K562 (cell line): ENCODE results near the gene FARSB. TPM values are rescaled to one million over a fixed set of nuclear protein-coding genes. Genes with fewer than 3 reads are reported as not detected.

Source experiments
- ATAC-seq: fragments of 200-7000 bp; cut with Tn5 transposase; 3 replicates; pipeline ENCODE4 v1.9.1; 2020; ENCODE audit warnings: moderate library complexity
- BruUV-seq: library from RNA; stranded (reverse); fragments of 400-500 nt; replicated peaks from 2 replicates; lab custom pipeline; 2021; lab: Mats Ljungman, UMichigan
- CTCF ChIA-PET: fragments of 300-600 bp; formaldehyde crosslinking; extraction: SDS; loops from one replicate; lab custom pipeline; 2021; ENCODE audit warnings: low intra/inter-chr PET ratio; lab: Yijun Ruan, JAX
- POLR2A ChIA-PET: fragments of 300-600, 350-650 bp; sonication (Branson Sonifier 250); formaldehyde crosslinking; extraction: SDS; loops from one replicate; lab custom pipeline; 2021; ENCODE audit warnings: antibody characterized with exemption, inconsistent platforms; lab: Yijun Ruan, JAX
- DNase-seq, 4 experiments: peaks; one replicate each; pipeline versions ENCODE4 v3.0.0 to v3.0.0-alpha.2; 2011 to 2018; ENCODE audit warnings: low spot score in 3 of 4, mixed read lengths in 3 of 4; ENCODE audit errors: extremely low read depth in 1 of 4
- FAIRE-seq: peaks from 2 replicates; lab custom pipeline; 2011; peaks lifted over from hg19 to GRCh38; lab: Jason Lieb, UNC
- H2AFZ ChIP-seq: 2 replicates; pipeline ENCODE4 v1.6.0; 2011; ENCODE audit warnings: low read depth, low read length, control low read depth, inconsistent platforms
- H3K27ac ChIP-seq: fragments of 200-600 bp; 3 replicates; pipeline ENCODE4 v1.8.0; 2011; ENCODE audit warnings: low read depth, mild to moderate bottlenecking, control low read depth, inconsistent platforms, low read length, moderate library complexity, mixed read lengths; ENCODE audit errors: extremely low read depth
- H3K27me3 ChIP-seq, 2 experiments: fragments of 300-600 bp in 1 of 2; 2 replicates in 1 of 2; 3 replicates in 1 of 2; pipeline versions ENCODE4 v1.6.0 to v1.8.0; 2011; ENCODE audit warnings: inconsistent platforms in 2 of 2, low read length in 2 of 2, mild to moderate bottlenecking in 1 of 2, mixed read lengths in 1 of 2, moderate library complexity in 1 of 2; ENCODE audit not compliant: control insufficient read depth in 2 of 2, insufficient read depth in 2 of 2
- H3K36me3 ChIP-seq: fragments of 300-600 bp; 3 replicates; pipeline ENCODE4 v1.8.0; 2011; ENCODE audit warnings: mild to moderate bottlenecking, low read length, inconsistent platforms; ENCODE audit not compliant: control insufficient read depth, insufficient read depth
- H3K4me1 ChIP-seq, 2 experiments: fragments of 200-600 bp in 1 of 2; replicated peaks in 1 of 2; 2 replicates in 1 of 2; 3 replicates in 1 of 2; pipeline versions ENCODE4 v1.5.1 to v1.8.0; 2011; ENCODE audit warnings: inconsistent platforms in 2 of 2, low read length in 2 of 2, mild to moderate bottlenecking in 1 of 2, mixed read lengths in 1 of 2, moderate library complexity in 1 of 2; ENCODE audit not compliant: control insufficient read depth in 2 of 2, insufficient read depth in 2 of 2
- H3K4me2 ChIP-seq: 2 replicates; pipeline ENCODE4 v1.6.1; 2011; ENCODE audit warnings: low read length, control low read depth, inconsistent platforms, mixed read lengths; ENCODE audit not compliant: insufficient read depth
- H3K4me3 ChIP-seq: fragments of 200-600 bp; sonication (generic), shearing (Covaris generic); 2 replicates; pipeline ENCODE4 v1.5.1; 2016; ENCODE audit warnings: control low read depth, inconsistent platforms
- H3K79me2 ChIP-seq: fragments of 200-600 bp; 3 replicates; pipeline ENCODE4 v1.8.0; 2011; ENCODE audit warnings: low read length, inconsistent platforms; ENCODE audit not compliant: control insufficient read depth, insufficient read depth
- H3K9ac ChIP-seq, 2 experiments: 2 replicates each; pipeline versions ENCODE4 v1.6.0 to v1.6.1; 2011; ENCODE audit warnings: low read depth in 2 of 2, low read length in 2 of 2, control low read depth in 1 of 2, inconsistent platforms in 1 of 2, mild to moderate bottlenecking in 1 of 2, mixed read lengths in 1 of 2; ENCODE audit not compliant: insufficient read depth in 1 of 2
- H3K9me1 ChIP-seq: one replicate; pipeline ENCODE4 v1.6.0; 2011; ENCODE audit warnings: inconsistent platforms, mild to moderate bottlenecking, low read length, moderate library complexity; ENCODE audit not compliant: control insufficient read depth, insufficient read depth
- H3K9me3 ChIP-seq: replicated peaks from 2 replicates; pipeline ENCODE4 v1.5.1; 2011; ENCODE audit warnings: low read depth, low read length, inconsistent platforms; ENCODE audit not compliant: control insufficient read depth, insufficient read depth
- H4K20me1 ChIP-seq: replicated peaks from 2 replicates; pipeline ENCODE4 v1.6.1; 2011; ENCODE audit warnings: low read length, inconsistent platforms, mixed read lengths; ENCODE audit not compliant: control insufficient read depth, insufficient read depth
- EGR1 ChIP-seq: fragments of 450-650 bp; conservative IDR thresholded peaks from 2 replicates; pipeline ENCODE4 v1.6.1; 2017; ENCODE audit warnings: mild to moderate bottlenecking
- HDAC1 ChIP-seq, 2 experiments: fragments of 450-650 bp; IDR thresholded peaks; 2 replicates each; pipeline ENCODE4 v1.6.1; 2016 to 2017; ENCODE audit warnings: inconsistent platforms in 1 of 2, mild to moderate bottlenecking in 1 of 2, moderate library complexity in 1 of 2
- KHSRP ChIP-seq: fragments of 450-650 bp; IDR thresholded peaks from 2 replicates; pipeline ENCODE4 v1.6.1; 2017
- L3MBTL2 ChIP-seq: fragments of 450-650 bp; IDR thresholded peaks from 2 replicates; pipeline ENCODE4 v1.6.1; 2016; ENCODE audit warnings: mild to moderate bottlenecking, moderate library complexity
- MEF2D ChIP-seq: conservative IDR thresholded peaks from 2 replicates; pipeline ENCODE4 v1.6.1; 2016; ENCODE audit warnings: low read depth, missing genetic modification characterization, missing compliant biosample characterization
- PTBP1 ChIP-seq: fragments of 200-400 bp; formaldehyde crosslinking; IDR thresholded peaks from 2 replicates; pipeline ENCODE4 v1.6.1; 2017; ENCODE audit warnings: low read depth, low read length
- RBM34 ChIP-seq: fragments of 200-400 bp; formaldehyde crosslinking; IDR thresholded peaks from 2 replicates; pipeline ENCODE4 v1.6.1; 2018; ENCODE audit warnings: low read length, borderline replicate concordance; ENCODE audit not compliant: insufficient read depth
- YBX1 ChIP-seq: fragments of 450-650 bp; IDR thresholded peaks from 2 replicates; pipeline ENCODE4 v1.7.1; 2016; ENCODE audit warnings: mild to moderate bottlenecking
- ZFPM2 ChIP-seq: fragments of 250-450 bp; sonication (Bioruptor Pico); IDR thresholded peaks from 2 replicates; pipeline ENCODE4 v1.5.1; 2022; ENCODE audit warnings: mild to moderate bottlenecking
- ZNF717 ChIP-seq: fragments of 250-450 bp; sonication (Bioruptor Pico); IDR thresholded peaks from 2 replicates; pipeline ENCODE4 v1.5.0; 2021
- WGBS: fragments of 100-300 bp; shearing (Covaris generic); methylation state at CpG from one replicate; pipeline ENCODE4 v1.1.6; 2016; ENCODE audit warnings: low coverage, mixed read lengths; ENCODE audit not compliant: insufficient coverage; ENCODE audit errors: missing lambda C conversion rate; 5-methylcytosine and 5-hydroxymethylcytosine counted together
- in situ Hi-C: fragments of 300-500 bp; cut with MboI; formaldehyde crosslinking; loops from 4 replicates; pipeline ENCODE4 v1.15.0; 2018; ENCODE audit warnings: inconsistent platforms, mixed read lengths
- intact Hi-C: fragments of 100-400 bp; cut with micrococcal nuclease; formaldehyde crosslinking; loops from 2 replicates; pipeline ENCODE4 v1.14.2; 2022
- polyA plus RNA-seq, 8 experiments: library from polyadenylated mRNA; depleted of rRNA in 4 of 8; stranded (reverse) in 5 of 8; unstranded in 3 of 8; fragments of >200 nt; fragmentation: Nextera tagmentation in 2 of 8; fragmentation: Illumina TruSeq in 1 of 8; extraction: Ambion mirVana in 2 of 8; extraction: Trizol in 1 of 8; gene quantifications; 2 replicates each; pipeline versions ENCODE4 v1.2.1 to v1.2.3, GENCODE V29; 2011 to 2014; ENCODE audit warnings: inconsistent platforms in 1 of 8, missing spikeins in 1 of 8
- total RNA-seq, 7 experiments: library from RNA; depleted of rRNA in 6 of 7; stranded (reverse); fragments of >200 nt in 6 of 7; fragmentation: Illumina TruSeq in 2 of 7; extraction: Trizol in 2 of 7; gene quantifications; 2 replicates each; pipeline versions ENCODE4 v1.2.1 to v1.2.3, GENCODE V29; 2011 to 2021; ENCODE audit warnings: low replicate concordance in 1 of 7
- TF ChIP-seq, protein P1 (sequence below): sonication (generic); formaldehyde crosslinking; IDR thresholded peaks from 2 replicates; pipeline ENCODE4 v1.4.0; 2020; ENCODE audit warnings: mild to moderate bottlenecking, missing genetic modification reagents
- TF ChIP-seq, protein P2 (sequence below): sonication (generic); formaldehyde crosslinking; IDR thresholded peaks from 2 replicates; pipeline ENCODE4 v1.8.0; 2022; ENCODE audit warnings: missing genetic modification reagents, mild to moderate bottlenecking, borderline replicate concordance
- TF ChIP-seq, protein P3 (sequence below): fragments of 250-450 bp; sonication (Bioruptor Pico); IDR thresholded peaks from 2 replicates; pipeline ENCODE4 v1.4.0; 2020; ENCODE audit warnings: mild to moderate bottlenecking, moderate library complexity
- TF ChIP-seq, protein P4 (sequence below): sonication (generic); formaldehyde crosslinking; IDR thresholded peaks from 2 replicates; pipeline ENCODE4 v1.8.0; 2022; ENCODE audit warnings: mild to moderate bottlenecking, missing genetic modification reagents
- TF ChIP-seq, protein P5 (sequence below): fragments of 200-800 bp; sonication (Bioruptor generic); IDR thresholded peaks from 2 replicates; pipeline ENCODE4 v1.6.1; 2017; ENCODE audit warnings: missing genetic modification characterization, missing compliant biosample characterization

FARSB gene
- total and polyA plus RNA-seq, 9 of the 15 experiments (the other 6 are each of a cell fraction or from before 2014, with no cell fraction given), result 26.6 to 171 (median 55.7) TPM

DNA sequence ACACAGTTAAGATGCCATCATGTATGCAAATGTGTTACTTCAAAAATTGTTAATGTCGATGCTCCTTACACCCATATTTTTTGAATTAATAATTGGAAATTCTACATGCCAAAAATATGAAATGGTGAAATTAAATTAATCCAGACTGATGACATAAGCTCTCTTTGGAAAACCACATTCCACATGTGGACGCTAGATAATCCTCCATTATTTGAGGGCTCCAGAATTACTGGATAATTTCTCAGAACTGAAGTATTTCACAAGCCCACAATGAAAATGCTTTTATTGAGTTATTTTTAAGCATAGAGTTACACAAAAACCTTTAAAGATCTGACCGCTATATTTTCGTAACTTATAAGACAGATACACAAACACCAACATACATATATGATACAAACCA is 47.8 kb downstream of the FARSB start:
- Histone ChIP-seq H3K4me3 (no peak overlapping the region), H3K27ac (no peak overlapping the region), H3K9ac (no peak overlapping the region), H3K4me1 (no peaks in the 10 kb centered on the region; a peak in 1 of 5 replicates), H3K9me3 (no peaks in the 10 kb centered on the region), H3K79me2 (peaks cover 7% of the 10 kb centered on the region; the same call in 2 of the 3 replicates), H4K20me1 (no peaks in the 10 kb centered on the region), H2AFZ (no peak overlapping the region), H3K36me3 (peaks cover 72% of the 10 kb centered on the region), H3K27me3 (no peaks in the 10 kb centered on the region), H3K4me2 (no peak overlapping the region), H3K9me1 (no peaks in the 10 kb centered on the region)
- ChIA-PET CTCF (no interaction called here), POLR2A (no interaction called here)
- FAIRE-seq, result no peak
- WGBS, result 67% methylated on average over 4 of the region's 4 CpGs
- no peak for DNase-seq
- in situ Hi-C loops (no loop called here), intact Hi-C loops (no loop called here)
- no TSS peak for BruUV-seq
- no peak for ATAC-seq
- TF ChIP-seq PTBP1, result no peak
- TF ChIP-seq, protein P1, sequence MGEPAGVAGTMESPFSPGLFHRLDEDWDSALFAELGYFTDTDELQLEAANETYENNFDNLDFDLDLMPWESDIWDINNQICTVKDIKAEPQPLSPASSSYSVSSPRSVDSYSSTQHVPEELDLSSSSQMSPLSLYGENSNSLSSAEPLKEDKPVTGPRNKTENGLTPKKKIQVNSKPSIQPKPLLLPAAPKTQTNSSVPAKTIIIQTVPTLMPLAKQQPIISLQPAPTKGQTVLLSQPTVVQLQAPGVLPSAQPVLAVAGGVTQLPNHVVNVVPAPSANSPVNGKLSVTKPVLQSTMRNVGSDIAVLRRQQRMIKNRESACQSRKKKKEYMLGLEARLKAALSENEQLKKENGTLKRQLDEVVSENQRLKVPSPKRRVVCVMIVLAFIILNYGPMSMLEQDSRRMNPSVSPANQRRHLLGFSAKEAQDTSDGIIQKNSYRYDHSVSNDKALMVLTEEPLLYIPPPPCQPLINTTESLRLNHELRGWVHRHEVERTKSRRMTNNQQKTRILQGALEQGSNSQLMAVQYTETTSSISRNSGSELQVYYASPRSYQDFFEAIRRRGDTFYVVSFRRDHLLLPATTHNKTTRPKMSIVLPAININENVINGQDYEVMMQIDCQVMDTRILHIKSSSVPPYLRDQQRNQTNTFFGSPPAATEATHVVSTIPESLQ (CRISPR knock-in tag), result no peak
- TF ChIP-seq L3MBTL2, result no peak
- TF ChIP-seq ZNF717 (CRISPR knock-in tag), result no peak
- TF ChIP-seq KHSRP, result no peak
- no peak for TF ChIP-seq ZFPM2 (CRISPR knock-in tag)
- no peak for TF ChIP-seq EGR1
- no peak for TF ChIP-seq HDAC1 (IDR thresholded peaks at IDR 0.05)
- no peak for TF ChIP-seq RBM34
- no peak for TF ChIP-seq MEF2D (tag)
- TF ChIP-seq, protein P2, sequence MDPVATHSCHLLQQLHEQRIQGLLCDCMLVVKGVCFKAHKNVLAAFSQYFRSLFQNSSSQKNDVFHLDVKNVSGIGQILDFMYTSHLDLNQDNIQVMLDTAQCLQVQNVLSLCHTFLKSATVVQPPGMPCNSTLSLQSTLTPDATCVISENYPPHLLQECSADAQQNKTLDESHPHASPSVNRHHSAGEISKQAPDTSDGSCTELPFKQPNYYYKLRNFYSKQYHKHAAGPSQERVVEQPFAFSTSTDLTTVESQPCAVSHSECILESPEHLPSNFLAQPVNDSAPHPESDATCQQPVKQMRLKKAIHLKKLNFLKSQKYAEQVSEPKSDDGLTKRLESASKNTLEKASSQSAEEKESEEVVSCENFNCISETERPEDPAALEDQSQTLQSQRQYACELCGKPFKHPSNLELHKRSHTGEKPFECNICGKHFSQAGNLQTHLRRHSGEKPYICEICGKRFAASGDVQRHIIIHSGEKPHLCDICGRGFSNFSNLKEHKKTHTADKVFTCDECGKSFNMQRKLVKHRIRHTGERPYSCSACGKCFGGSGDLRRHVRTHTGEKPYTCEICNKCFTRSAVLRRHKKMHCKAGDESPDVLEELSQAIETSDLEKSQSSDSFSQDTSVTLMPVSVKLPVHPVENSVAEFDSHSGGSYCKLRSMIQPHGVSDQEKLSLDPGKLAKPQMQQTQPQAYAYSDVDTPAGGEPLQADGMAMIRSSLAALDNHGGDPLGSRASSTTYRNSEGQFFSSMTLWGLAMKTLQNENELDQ (CRISPR knock-in tag), result no peak
- TF ChIP-seq, protein P3, sequence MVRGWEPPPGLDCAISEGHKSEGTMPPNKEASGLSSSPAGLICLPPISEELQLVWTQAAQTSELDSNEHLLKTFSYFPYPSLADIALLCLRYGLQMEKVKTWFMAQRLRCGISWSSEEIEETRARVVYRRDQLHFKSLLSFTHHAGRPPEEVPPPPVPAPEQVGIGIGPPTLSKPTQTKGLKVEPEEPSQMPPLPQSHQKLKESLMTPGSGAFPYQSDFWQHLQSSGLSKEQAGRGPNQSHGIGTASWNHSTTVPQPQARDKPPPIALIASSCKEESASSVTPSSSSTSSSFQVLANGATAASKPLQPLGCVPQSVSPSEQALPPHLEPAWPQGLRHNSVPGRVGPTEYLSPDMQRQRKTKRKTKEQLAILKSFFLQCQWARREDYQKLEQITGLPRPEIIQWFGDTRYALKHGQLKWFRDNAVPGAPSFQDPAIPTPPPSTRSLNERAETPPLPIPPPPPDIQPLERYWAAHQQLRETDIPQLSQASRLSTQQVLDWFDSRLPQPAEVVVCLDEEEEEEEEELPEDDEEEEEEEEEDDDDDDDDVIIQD, result no peak
- TF ChIP-seq, protein P4, sequence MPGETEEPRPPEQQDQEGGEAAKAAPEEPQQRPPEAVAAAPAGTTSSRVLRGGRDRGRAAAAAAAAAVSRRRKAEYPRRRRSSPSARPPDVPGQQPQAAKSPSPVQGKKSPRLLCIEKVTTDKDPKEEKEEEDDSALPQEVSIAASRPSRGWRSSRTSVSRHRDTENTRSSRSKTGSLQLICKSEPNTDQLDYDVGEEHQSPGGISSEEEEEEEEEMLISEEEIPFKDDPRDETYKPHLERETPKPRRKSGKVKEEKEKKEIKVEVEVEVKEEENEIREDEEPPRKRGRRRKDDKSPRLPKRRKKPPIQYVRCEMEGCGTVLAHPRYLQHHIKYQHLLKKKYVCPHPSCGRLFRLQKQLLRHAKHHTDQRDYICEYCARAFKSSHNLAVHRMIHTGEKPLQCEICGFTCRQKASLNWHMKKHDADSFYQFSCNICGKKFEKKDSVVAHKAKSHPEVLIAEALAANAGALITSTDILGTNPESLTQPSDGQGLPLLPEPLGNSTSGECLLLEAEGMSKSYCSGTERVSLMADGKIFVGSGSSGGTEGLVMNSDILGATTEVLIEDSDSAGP, result no peak
- no peak for TF ChIP-seq YBX1
- TF ChIP-seq, protein P5, sequence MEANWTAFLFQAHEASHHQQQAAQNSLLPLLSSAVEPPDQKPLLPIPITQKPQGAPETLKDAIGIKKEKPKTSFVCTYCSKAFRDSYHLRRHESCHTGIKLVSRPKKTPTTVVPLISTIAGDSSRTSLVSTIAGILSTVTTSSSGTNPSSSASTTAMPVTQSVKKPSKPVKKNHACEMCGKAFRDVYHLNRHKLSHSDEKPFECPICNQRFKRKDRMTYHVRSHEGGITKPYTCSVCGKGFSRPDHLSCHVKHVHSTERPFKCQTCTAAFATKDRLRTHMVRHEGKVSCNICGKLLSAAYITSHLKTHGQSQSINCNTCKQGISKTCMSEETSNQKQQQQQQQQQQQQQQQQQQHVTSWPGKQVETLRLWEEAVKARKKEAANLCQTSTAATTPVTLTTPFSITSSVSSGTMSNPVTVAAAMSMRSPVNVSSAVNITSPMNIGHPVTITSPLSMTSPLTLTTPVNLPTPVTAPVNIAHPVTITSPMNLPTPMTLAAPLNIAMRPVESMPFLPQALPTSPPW (CRISPR knock-in tag), result no peak
